HPDE6-E6E7 (cell line): Measurements from ENCODE around the gene ARFGAP2.

Source experiments
- DNase-seq: peaks from one replicate; pipeline ENCODE4 v3.0.0; 2011; ENCODE audit warnings: missing footprints; ENCODE audit errors: extremely low spot score

Gene ARFGAP2

DNA sequence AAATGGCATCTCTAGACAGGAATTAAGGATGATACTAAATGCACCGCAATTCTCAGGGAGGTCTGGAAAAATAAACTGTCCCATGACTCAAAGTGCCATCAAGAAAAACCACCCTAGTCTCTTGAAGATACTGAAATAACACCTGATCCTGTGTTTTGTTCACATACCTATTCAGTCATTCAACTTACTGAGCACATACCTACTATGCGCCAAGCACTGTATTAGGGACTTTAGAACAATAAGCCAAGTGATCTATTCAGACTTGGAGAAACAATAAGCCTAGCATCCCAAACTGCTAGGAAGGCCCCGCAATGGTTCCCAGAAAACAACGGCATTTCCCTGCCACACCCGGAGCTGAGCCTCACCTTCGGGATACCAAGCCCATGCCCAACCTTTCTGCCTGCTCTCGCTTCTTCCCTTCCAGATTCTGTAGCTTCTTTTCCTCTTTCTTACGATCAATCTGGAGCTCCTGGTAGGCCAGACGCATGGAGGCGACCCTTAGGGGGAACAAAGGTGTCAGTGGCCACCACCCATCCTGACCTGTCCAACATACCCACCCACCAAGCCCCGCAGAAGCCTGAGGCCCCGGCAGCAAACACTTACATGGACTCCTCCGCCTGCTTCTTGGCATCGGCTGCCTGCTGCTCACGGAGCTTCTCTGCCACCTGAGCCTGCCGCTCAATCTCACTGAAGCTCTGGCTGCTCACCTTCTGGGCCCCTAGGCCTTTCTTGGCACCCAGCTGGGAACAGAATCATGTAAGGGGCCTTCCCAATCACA, 5.4 kb downstream of the ARFGAP2 start:
- DNase-seq, result no peak

DNA sequence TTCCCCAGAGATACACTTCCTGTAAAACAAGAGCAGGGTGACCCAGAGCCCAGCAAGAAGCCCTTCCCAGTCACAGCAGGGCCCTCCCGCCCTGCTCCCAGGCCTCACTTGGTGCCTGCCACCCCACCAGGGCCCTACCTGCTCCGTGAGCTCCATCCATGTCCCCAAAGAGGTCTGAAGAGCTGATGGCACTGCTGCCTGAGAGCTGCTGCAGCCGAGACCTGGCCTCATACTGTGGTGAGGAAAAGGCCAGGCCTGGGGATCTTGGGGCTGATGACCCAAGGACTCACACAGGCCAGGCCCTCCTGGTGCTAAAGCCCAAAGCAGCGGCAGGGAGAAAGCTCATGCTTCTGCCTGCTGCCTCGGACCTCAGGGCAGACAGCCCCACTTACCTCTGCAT, 10.3 kb downstream of the ARFGAP2 start:
- DNase-seq, result no peak

DNA sequence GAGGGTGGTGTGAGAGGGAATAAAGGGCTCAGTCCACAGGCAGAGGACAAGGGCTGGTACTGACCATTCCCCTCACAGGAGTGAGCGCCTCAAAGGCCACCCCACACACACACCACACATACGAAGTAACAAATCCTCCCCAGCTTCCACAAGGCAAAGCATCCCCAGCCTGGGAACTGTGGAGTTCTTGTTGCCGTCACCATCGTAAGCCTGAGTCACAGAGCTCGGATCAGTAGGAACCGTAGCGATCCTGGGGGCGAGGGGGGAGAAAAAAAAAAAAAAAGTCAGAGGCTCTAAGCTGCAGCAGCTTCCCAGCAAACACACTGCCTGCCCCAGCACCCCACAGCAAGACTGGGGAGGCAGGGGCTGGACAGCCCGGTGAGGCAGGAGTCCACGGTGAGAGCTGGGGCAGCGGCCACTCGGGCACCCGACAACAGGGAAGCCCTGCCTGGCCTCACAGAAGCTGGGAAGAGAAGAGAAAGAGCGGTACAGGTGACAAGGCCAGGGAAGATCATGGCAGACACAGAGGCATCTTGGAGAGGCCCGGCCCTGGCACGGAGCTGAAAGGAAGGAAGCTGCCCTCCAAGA, 11.3 kb downstream of the ARFGAP2 start:
- DNase-seq, result no peak

DNA sequence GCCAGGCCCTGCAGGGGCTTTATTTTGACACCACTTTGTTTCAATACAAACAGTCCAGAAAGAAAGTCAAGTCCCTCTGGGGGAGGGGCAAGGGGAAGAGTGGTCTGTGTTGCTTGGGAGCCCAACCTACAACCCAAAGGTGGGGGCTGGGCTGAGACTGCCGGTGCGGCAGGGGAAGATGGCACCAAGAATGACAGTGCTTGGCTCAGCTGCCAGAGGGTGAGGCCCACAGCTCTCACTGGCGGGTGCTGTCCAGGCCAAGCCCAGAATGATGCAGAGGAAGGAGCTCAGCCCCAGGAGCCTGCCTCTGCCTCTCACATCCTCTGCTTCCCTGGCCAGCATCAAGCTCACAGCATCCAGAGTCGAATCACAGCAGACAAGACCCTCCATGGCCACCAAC, 12.4 kb downstream of the ARFGAP2 start:
- no peak for DNase-seq

DNA sequence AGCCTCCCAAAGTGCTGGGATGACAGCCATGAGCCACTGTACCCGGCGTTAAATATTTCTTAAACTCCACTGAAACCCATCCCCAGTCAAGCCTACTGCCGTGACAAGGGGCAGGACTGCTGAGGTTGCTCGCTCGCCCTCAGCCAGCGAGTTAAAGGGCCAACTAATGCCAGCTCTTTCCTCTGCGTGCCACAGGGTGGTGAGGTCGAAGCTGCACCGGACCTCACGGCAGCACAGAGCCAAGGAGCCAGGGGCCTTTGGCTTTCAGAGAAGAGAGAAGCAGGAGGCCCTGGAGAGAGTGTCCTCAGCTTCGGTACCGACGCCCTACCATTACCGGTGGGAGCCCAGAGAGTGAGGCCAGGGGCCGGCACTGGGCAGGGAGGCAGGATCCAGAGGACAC, 12.8 kb downstream of the ARFGAP2 start:
- no peak for DNase-seq

DNA sequence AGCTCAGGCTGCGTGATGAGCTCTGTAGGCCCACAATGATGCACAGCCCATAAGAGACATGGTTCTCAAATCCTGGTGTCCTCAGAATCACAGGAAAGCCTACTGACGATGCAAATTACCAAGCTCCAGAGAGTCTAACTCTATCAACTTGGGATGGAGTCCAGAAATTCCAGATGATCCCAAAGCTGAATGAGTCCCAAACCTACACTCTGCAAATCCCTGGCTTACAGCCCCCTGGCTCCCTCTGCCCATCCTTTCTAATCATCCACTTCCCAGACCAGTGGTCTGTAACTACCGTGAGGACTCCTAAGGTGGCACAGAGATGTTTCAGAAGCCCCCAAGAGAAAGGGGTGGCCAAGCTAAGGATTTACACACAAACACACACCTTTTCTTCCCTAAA, 13.5 kb downstream of the ARFGAP2 start:
- DNase-seq, result no peak

DNA sequence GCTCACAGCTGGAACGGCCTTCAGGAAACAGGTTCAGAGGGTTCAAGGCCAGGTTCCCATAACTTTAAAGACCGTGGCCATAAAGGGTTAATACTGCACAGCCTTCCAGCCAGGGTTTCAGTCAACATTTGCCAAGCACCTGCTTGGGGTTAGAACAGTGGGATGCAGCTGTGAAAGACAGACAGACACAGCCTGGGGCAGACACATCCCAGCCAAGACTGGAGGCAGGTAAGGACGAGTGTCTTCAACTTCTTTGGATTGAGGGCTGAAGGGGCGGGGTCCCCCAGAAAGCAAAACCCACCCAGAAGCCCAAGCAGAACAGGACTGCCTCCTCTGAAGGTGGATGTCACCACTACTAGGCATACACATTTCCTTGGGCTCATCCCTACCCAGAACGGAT, 14.3 kb downstream of the ARFGAP2 start:
- DNase-seq, result no peak

DNA sequence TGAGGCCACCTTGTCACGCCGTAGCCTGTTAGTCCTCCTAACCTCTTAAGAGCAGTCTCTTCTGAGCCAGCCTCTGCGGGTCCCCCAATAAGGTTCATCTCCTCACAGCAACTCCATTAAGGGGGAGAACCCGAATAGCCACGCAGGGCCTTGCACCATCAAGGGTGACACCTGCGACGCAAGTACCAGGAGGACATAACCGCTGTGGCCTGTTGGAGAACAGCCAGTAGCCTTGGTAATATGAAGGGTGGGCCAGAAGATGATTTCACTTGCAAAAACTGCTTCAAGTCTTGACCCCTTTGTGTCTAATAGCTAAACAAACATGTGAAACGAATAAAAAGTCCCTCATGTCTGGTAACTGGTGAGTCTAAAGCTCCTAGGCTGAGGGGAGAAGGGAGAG, 14.8 kb downstream of the ARFGAP2 start:
- no peak for DNase-seq

DNA sequence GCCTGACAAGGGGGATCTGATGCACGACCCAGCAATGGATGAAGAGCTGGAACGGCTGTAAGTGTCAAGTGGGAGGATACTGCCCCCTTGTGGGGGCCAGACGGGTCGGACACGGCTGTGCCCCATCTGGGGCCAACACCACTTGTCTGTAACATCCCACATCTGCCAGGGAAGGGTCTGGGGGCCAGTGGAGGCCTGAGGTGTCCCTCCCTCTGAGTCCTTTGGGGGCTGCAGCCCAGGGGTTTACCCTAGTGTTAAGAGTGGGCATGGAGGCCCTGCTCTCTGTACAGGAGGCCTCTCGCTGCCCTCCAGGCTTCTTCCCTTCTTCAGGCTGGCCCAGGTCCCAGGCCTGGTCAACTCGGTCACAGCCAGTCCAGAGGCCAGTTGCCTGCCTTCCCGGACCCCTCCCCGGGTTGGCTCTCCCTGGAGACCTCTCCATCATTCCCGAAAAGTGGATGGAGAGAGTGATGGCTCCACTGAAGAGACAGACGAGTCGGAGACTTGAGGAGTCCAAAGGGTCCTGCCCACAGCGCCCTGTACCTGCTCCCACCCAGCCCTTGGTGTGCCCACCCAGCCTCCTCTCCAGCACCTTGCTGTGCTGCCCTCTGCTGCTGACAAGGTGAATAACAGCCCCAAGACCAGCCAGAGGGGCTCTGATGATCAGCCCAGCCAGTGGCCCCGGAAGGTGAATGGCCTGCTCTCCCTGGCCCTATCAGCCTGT, 15.4 kb downstream of the ARFGAP2 start:
- peak; percentile 72 for DNase-seq

DNA sequence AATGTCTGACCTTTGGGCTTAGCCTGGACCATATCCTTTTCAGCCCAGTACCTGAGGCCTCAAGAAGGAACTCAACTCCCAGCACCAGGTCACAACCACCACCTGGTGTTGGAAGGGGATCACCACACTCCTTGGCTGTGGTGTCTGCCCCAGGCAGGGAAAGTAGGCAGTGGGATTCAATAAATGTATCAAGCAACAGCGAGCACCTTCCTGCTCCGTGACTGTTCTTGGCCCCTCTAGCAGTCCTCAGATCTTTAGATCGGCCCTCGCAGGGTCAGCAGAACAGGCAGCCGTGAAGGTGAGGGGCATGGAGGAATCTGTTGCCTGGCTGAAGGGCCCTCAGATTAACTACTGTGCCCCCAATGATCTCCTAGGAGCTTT, 15.9 kb downstream of the ARFGAP2 start:
- DNase-seq, result no peak

DNA sequence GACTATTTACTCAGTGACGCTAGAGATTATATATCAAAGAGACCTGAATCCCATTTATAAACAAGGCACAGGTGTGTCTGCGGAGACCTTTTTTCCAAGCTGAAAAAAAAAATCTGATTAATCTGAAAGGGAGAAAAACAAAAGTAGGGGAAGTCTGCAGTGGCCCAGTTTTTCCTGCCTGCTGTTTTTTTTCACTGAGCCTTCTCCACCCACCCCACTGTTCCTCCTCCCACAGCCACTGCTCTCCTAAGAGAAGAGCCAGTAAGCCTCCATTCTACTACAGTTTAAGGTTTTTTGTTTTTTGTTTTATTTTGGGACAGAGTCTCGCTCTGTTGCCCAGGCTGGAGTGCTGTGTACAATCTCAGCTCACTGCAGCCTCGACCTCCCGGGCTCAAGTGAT, 18.4 kb downstream of the ARFGAP2 start:
- no peak for DNase-seq

DNA sequence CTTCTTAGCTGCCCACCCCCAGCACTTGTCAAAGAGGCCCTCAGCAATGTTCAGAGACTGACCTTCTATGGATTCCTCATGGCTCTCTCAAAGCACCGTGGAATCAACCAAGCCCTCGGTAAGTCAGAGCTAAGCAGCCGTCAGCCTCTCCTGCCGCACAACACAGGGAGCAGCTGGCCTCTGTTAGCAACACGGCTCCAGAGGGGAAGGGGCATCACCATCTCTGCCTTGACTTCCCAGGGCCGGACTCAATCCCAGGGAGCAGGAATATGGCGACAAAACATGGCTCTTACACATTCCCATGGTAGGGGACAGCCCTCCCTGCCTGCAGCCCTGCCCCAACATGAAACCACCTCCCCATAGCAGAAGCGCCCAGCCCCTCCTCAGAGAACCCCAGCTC, 18.9 kb downstream of the ARFGAP2 start:
- DNase-seq, result no peak

DNA sequence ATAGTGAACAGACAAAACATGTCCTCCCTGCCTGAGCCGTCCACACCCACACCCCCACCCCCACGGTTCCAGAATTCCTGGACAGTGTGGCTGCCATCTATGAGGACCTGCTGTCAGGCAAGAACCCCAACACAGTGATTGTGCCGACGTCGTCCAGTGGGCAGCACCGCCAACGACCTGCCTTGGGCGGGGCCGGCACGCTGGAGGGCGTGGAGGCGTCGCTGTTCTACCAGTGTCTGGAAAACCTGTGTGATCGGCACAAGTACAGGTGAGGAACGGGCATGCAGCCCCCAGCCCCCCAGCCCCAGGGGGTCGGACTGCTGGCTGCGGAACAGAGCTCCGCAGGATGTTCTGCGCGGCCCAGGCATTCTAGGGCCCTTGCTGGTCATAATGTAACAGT, 19.7 kb downstream of the ARFGAP2 start:
- no peak for DNase-seq

DNA sequence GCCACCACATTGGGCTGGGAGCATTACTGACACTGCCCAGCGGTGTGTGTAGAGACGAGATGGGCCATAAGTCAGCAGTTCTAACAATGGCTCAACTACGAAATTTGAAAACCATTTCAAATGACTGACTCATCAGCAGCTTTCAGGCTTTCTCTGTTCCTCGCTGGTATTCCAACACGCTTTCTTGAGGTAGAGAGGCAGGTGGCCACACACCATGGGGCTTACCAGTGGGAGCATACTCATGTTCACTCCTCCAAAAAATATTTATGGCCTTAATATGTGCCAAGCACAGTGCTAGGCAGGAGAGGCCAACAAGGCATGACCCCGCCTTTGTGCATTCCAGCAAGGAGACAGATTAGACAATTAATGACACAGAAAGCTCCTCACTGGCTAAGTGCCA, 20.3 kb downstream of the ARFGAP2 start:
- DNase-seq, result no peak

DNA sequence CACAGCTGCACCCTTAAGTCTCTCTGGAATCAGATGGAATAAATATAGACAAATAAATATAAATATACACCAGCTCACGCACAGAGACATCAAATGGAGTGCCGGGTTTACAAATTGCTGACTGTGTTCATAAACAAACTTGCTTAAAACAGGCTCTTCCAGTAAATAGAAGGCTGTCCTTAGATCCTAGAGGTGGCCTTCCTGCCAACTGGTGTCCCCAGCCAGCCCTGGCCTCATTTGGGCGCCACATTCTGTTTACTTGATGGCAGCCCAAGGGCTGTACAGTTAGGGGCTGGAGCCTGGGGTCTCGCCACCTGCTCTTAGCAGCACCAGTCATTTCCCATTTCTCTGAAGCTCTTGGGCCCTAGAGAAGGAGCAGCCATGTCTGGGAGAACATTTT, 20.8 kb downstream of the ARFGAP2 start:
- DNase-seq, result no peak

DNA sequence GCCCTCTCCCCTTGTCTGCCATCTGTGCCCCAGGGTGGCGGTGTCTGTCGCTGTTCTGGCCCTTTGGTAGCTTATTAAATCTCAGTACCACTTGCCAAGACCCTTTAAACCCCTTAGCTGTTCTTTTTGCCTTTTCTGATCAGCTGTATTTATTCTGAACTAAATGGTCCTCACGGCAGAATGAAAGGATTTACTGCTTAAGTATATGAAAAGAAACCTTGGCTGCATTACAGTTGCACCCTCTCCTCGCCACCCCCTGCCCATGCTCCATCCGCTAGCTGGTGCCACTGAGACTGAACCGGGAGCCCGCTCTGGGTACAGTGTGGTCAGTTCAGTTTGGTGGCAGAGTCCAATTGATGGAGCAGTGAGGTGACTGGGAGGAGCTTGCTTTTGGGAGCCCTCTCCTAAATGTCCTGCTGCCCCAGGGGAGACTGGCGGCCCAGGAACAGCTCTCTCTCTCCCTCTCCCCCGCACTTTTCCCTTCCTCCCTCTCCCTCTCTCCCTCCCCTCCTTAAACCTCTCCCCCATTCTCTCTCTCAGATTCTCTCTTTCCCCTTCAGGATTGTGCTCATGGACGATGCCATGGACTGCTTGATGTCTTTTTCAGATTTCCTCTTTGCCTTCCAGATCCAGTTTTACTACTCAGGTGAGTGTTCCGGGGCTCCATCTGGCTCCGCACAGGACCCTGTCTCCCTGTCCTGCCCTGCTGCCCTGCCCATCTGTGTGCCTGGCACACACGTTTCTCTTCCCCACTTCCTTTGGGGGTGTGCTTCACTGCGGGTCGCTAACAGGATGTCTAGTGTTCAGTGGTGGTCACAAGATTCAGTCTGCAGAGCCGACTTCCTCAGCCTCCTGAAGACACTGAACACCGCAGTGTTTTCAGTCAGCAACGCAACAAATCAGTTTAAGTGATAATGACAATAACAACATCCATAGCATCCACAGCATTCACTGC, 21.8 kb downstream of the ARFGAP2 start:
- DNase-seq, result no peak

DNA sequence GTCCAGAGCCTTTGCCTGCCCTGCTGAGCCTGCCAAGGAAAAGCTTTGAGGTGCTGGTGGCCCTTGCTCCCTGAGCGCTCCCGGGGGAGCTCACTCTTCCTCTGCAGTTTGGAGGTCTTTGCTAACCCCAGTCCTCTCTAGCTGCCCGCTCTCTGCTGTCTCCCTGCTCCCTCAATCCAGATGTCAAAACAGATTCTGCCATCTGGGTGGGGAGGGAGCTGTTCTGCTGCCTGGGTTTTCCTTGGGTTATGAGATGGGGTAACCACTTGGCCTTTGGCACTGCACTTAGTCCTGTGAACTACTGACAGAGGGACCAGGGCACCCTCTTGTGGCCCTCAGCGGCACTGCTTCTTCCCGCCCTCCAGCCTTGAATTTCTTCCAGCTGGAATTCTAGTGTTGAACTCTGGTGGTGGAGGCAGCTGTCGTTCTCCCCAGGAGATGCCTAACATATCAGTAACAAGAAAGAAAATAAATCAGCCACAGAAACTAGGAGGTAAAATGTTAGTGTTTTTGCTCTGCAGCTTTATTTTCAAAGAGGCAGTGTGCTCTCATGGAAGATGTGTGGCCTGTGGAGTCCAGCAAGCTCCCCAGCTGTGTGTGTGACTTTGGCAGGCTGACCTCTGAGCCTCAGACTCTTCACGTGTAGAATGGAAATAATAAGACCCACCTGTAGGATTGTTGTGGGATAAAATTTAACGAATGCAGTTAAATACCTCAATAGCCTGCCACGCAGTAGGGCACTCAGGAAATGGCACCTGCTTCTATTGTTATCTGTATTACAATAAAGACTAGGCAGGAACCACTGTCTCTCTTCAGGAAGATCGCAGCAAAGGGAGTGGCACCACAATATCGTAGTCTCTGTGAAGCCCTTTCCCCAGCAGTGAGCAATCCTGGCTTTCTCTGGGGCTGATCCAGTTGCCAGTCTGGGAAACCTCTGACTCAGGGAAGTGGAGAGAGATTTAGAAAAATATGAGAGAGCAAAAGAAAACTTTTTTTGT, 23.4 kb downstream of the ARFGAP2 start:
- DNase-seq, result peak; percentile 84

DNA sequence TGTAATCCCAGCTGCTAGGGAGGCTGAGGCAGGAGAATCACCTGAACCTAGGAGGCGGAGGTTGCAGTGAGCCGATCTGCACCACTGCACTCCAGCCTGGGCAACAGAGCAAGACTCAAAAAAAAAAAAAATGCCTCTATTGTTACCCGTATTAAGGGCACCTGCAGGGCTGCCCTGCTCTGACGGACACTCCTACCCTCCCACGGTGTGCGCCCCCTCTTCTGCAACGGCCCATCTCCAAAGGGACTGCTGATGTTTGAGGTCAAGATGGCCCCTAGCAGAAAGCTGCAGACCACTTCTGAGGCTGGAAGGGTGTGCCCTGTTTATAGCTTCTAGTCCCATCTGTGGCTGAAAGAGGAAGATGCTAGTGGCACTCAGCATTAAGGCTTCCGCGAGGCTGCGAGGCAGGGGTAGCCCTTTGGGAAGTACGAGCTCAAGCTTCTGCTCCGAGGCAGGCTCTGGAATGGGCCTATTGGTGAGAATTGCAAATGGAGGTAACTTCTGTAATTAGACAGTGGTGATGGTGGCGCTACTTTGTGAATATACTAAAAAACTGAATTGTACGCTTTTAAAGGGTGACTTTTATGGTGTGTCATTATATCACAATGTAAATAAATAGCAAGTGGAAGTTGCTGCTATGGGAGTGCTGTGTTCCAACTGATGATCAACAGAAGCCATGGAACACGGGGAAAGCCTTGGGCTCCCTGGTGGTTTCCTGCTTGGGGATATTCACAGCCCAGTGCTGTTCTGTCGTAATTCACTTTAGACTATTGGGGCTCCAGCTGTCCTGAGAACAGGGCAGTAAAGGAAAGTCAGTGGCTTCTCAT, 24.3 kb downstream of the ARFGAP2 start:
- DNase-seq, result no peak

DNA sequence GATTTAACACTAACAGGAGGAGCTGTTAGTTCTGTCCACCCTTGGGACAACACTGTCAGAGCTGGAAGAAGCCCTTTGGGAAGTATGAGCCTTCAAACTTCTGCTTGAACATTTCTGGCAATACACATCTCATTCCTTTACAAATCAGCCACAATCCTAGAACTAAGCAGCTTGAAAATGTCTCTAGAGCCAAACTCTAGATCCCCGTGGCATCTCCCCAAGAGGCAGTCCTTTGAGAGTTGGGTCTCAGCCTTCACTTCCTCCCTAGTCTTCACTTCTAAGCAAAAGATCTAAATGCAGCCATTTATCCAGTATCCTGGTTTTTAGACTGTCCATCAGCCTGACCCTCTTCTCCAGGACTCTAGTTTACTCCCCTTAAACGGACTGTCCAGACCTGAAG, 26.9 kb downstream of the ARFGAP2 start:
- DNase-seq, result no peak
